ENCODE data around the gene BOLA1. TPM values are rescaled to one million over a fixed set of nuclear protein-coding genes. Genes with fewer than 3 reads are reported as not detected.
A peak's percentile ranks its signal among the peaks of the same experiment; 100 is the strongest.
"Not testable (repeated sequence)": the region's sequence is repeated elsewhere in the genome, so short reads cannot be mapped to it uniquely, and the experiment has no call there.

BOLA1 gene
- total RNA-seq, 1 donor from 2014 or later: 26.6 TPM

DNA sequence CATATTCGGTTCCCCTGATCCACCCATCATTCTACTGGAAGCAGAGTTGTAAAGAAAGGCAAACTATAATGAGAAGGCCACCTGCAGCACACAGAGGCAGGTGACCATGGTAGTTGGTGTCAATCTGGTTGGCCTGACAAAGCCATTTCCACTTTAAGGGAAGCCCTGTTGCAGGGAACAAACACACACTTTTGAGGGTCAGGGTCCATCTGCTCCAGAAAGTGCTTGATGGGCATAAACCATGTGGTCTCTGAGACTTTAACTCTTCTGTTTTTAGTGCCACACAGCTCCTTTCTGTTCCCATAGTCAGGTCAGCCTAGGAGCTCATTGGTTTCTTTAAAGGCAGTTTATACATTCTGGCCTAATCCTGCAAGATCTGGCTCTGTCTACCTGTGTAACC lies 17.5 kb upstream of the BOLA1 start:
- H3K4me3 Mint-ChIP-seq (ENCODE audit: low read depth): no peak overlapping the region
- no peaks in the 10 kb centered on the region for H3K27me3 Mint-ChIP-seq (ENCODE audit: low read depth)
- DNase-seq (ENCODE audit: low spot score): no peak
- H3K36me3 Mint-ChIP-seq (ENCODE audit: low read depth): no peaks in the 10 kb centered on the region
- H3K27ac Mint-ChIP-seq: peak overlapping the region; percentile 1
- H3K9me3 Mint-ChIP-seq: no peaks in the 10 kb centered on the region
- peaks cover 24% of the 10 kb centered on the region for H3K4me1 Mint-ChIP-seq (ENCODE audit: low read depth)
- intact Hi-C loops (cut with micrococcal nuclease): loop anchor here (10.0 kb wide), 2 partner anchors 683 to 1403 kb away; partner anchors contain the start of gene ZNF687

DNA sequence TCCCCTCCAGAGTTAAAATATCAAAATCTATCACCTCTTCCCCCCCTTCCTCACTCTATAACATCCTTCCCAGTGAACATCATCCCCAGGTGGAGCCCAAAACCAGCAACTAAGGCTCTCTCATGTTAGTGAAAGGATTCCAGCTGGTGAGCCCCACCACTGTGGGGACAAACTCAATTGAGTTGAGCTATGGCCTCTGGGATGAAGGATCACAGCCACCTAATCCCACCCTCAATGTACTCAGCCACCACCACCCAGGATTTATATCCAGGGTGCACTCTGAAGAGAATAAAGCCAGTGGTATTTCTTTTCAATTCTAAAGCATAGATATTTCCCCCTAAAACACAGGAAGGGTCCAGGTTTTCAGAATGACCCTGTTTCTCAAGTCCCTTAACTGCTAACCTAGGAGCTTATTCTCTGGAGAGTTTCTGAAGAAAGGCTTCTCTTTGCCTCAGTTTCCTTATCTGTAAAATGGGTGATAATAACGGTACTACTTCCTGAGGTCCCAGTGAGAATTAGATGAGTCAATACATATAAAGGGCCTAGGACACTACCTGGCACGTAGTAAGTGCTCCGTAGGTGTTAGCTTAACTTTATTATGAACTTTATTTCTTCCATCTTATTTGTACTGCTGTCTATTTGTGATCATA lies 15.6 kb upstream of the BOLA1 start:
- peak overlapping the region; percentile 80 for H3K27ac Mint-ChIP-seq
- H3K36me3 Mint-ChIP-seq (ENCODE audit: low read depth): no peaks in the 10 kb centered on the region
- intact Hi-C loops (cut with micrococcal nuclease): loop anchor here (10.0 kb wide), 2 partner anchors 681 to 1401 kb away; partner anchors contain the start of gene ZNF687
- H3K4me3 Mint-ChIP-seq (ENCODE audit: low read depth): no peak overlapping the region
- peaks cover 21% of the 10 kb centered on the region for H3K4me1 Mint-ChIP-seq (ENCODE audit: low read depth)
- H3K9me3 Mint-ChIP-seq: no peaks in the 10 kb centered on the region
- H3K27me3 Mint-ChIP-seq (ENCODE audit: low read depth): no peaks in the 10 kb centered on the region
- DNase-seq (ENCODE audit: low spot score): no peak

- Mint-ChIP-seq H3K9me3 (no peaks in the 10 kb centered on the region), H3K36me3 (ENCODE audit: low read depth) (no peaks in the 10 kb centered on the region), H3K27ac (no peak overlapping the region), H3K4me3 (ENCODE audit: low read depth) (no peak overlapping the region), H3K4me1 (ENCODE audit: low read depth) (peaks cover 16% of the 10 kb centered on the region), H3K27me3 (ENCODE audit: low read depth) (no peaks in the 10 kb centered on the region)
- DNase-seq (ENCODE audit: low spot score): no peak
- intact Hi-C loops (cut with micrococcal nuclease): loop anchor here (10.0 kb wide), 2 partner anchors 680 to 1400 kb away; partner anchors contain the start of gene ZNF687
Measured at GRCh38 chr1:149884433-149885338, 14.7 kb upstream of the BOLA1 start.

- no peak overlapping the region for H3K4me3 Mint-ChIP-seq (ENCODE audit: low read depth)
- no peak overlapping the region for H3K27ac Mint-ChIP-seq
- intact Hi-C loops (cut with micrococcal nuclease): loop anchor here (10.0 kb wide), 2 partner anchors 679 to 1399 kb away; partner anchors contain the start of gene ZNF687
- H3K4me1 Mint-ChIP-seq (ENCODE audit: low read depth): peaks cover 14% of the 10 kb centered on the region
- H3K9me3 Mint-ChIP-seq: no peaks in the 10 kb centered on the region
- no peaks in the 10 kb centered on the region for H3K27me3 Mint-ChIP-seq (ENCODE audit: low read depth)
- DNase-seq (ENCODE audit: low spot score): peak; percentile 76
- no peaks in the 10 kb centered on the region for H3K36me3 Mint-ChIP-seq (ENCODE audit: low read depth)
Measured at GRCh38 chr1:149885339-149886120, 13.8 kb upstream of the BOLA1 start.

GRCh38 chr1:149886121-149886395 lies 13.3 kb upstream of the BOLA1 start:
- not testable (repeated sequence) for H3K27ac Mint-ChIP-seq; H3K27me3 Mint-ChIP-seq (ENCODE audit: low read depth); DNase-seq (ENCODE audit: low spot score); H3K4me3 Mint-ChIP-seq (ENCODE audit: low read depth); H3K36me3 Mint-ChIP-seq (ENCODE audit: low read depth); H3K9me3 Mint-ChIP-seq
- peaks cover 14% of the 10 kb centered on the region for H3K4me1 Mint-ChIP-seq (ENCODE audit: low read depth)
- intact Hi-C loops (cut with micrococcal nuclease): loop anchor here (10.0 kb wide), 2 partner anchors 679 to 1399 kb away; partner anchors contain the start of gene ZNF687

DNA sequence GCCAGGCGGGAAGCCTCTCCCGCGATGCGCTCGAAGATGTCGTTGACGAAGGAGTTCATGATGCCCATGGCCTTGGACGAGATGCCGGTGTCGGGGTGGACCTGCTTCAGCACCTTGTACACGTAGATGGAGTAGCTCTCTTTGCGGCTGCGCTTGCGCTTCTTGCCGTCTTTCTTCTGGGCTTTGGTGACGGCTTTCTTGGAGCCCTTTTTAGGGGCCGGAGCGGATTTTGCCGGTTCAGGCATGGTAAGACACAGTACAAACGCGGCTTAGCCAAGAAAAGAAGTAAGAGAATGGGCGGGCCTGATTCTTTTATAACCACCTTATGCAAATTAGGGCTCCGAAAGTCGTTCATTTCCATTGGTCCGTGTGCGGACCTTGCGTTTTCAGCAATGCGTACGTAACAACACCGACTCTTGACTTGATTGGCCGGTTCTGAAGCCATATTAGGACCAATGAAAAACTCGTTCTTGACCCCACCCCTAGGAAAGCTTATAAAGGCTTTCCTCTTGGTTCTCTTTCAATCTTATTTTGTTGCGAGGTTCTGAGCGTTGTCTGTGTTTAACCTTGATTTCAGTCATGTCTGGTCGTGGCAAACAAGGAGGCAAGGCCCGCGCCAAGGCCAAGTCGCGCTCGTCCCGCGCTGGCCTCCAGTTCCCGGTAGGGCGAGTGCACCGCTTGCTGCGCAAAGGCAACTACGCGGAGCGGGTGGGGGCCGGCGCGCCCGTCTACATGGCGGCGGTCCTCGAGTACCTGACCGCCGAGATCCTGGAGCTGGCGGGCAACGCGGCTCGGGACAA lies 12.8 kb upstream of the BOLA1 start:
- no peak overlapping the region for H3K4me3 Mint-ChIP-seq (ENCODE audit: low read depth)
- peak; percentile 90 for DNase-seq (ENCODE audit: low spot score)
- H3K27me3 Mint-ChIP-seq (ENCODE audit: low read depth): no peaks in the 10 kb centered on the region
- no peak overlapping the region for H3K27ac Mint-ChIP-seq
- H3K9me3 Mint-ChIP-seq: no peaks in the 10 kb centered on the region
- intact Hi-C loops (cut with micrococcal nuclease): loop anchor here (10.0 kb wide), 2 partner anchors 678 to 1398 kb away; partner anchors contain the start of gene ZNF687
- H3K36me3 Mint-ChIP-seq (ENCODE audit: low read depth): no peaks in the 10 kb centered on the region
- H3K4me1 Mint-ChIP-seq (ENCODE audit: low read depth): peaks cover 13% of the 10 kb centered on the region

DNA sequence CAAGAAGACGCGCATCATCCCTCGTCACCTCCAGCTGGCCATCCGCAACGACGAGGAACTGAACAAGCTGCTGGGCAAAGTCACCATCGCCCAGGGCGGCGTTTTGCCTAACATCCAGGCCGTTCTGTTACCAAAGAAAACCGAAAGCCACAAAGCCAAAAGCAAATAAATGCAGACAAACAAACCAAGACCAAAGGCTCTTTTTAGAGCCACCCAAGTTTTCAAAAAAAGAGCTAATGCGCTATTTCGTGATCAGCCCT lies 12.2 kb upstream of the BOLA1 start:
- not testable (repeated sequence) for H3K9me3 Mint-ChIP-seq; H3K36me3 Mint-ChIP-seq (ENCODE audit: low read depth); H3K27me3 Mint-ChIP-seq (ENCODE audit: low read depth); H3K4me3 Mint-ChIP-seq (ENCODE audit: low read depth); H3K27ac Mint-ChIP-seq; DNase-seq (ENCODE audit: low spot score)
- intact Hi-C loops (cut with micrococcal nuclease): loop anchor here (10.0 kb wide), 2 partner anchors 678 to 1398 kb away; partner anchors contain the start of gene ZNF687
- H3K4me1 Mint-ChIP-seq (ENCODE audit: low read depth): peaks cover 11% of the 10 kb centered on the region

DNA sequence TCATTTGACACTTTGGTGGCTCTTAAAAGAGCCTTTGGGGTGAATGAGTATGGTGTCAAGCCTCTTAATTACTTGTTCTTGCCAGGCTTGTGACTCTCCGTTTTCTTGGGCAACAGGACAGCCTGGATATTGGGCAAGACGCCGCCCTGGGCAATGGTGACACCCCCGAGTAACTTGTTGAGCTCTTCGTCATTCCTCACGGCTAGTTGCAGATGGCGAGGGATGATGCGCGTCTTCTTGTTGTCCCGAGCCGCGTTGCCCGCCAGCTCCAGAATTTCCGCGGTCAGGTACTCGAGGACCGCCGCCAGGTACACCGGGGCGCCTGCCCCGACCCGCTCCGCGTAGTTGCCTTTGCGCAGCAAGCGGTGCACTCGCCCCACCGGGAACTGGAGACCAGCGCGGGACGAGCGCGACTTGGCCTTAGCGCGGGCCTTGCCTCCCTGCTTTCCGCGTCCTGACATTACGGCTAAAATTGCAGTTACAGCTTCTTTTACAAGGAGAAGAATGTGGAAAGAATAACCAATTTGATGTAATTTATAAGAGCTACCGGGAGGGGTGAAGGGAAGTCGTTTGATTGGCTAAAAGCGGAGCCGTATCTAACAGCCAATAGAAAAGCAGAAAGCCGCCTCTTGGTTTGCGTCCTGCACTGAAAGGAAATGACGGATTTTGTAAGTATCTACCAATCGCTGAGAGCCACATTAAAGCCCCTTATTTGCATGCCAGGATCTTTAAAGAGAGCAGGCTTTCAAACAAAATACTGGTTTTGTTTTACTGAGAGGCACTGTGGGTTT lies 11.7 kb upstream of the BOLA1 start:
- peak; percentile 82 for DNase-seq (ENCODE audit: low spot score)
- H3K36me3 Mint-ChIP-seq (ENCODE audit: low read depth): no peaks in the 10 kb centered on the region
- intact Hi-C loops (cut with micrococcal nuclease): loop anchor here (1.0 to 10.0 kb wide), 3 partner anchors 12 to 1397 kb away; partner anchors contain the start of genes BOLA1 and ZNF687
- peaks cover 6% of the 10 kb centered on the region for H3K4me1 Mint-ChIP-seq (ENCODE audit: low read depth)
- H3K9me3 Mint-ChIP-seq: no peaks in the 10 kb centered on the region
- no peak overlapping the region for H3K4me3 Mint-ChIP-seq (ENCODE audit: low read depth)
- H3K27ac Mint-ChIP-seq: no peak overlapping the region
- H3K27me3 Mint-ChIP-seq (ENCODE audit: low read depth): no peaks in the 10 kb centered on the region

- no peak overlapping the region for H3K4me3 Mint-ChIP-seq (ENCODE audit: low read depth)
- intact Hi-C loops (cut with micrococcal nuclease): loop anchor here (1.0 to 10.0 kb wide), 3 partner anchors 11 to 1396 kb away; partner anchors contain the start of genes BOLA1 and ZNF687
- H3K27ac Mint-ChIP-seq: no peak overlapping the region
- no peaks in the 10 kb centered on the region for H3K36me3 Mint-ChIP-seq (ENCODE audit: low read depth)
- peak; percentile 73 for DNase-seq (ENCODE audit: low spot score)
- no peaks in the 10 kb centered on the region for H3K9me3 Mint-ChIP-seq
- H3K27me3 Mint-ChIP-seq (ENCODE audit: low read depth): no peaks in the 10 kb centered on the region
- H3K4me1 Mint-ChIP-seq (ENCODE audit: low read depth): peaks cover 6% of the 10 kb centered on the region
Measured at GRCh38 chr1:149888247-149888998, 10.9 kb upstream of the BOLA1 start.

DNA sequence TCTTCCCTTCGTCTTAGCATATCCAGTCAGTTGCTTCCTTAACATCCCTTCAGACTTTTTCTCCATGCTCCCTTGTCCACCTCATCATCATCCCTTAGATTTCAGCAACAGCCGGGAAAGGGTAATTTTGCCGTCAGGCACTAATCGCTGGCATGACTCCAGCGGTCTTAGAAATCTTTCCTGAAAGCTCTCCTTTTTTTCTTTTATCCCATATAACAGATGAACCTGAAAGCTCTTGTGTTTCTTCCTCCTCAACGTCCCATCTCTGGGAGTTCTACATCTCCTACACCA lies 10.4 kb upstream of the BOLA1 start:
- no peak overlapping the region for H3K27ac Mint-ChIP-seq
- H3K4me3 Mint-ChIP-seq (ENCODE audit: low read depth): no peak overlapping the region
- intact Hi-C loops (cut with micrococcal nuclease): loop anchor here (1.0 to 10.0 kb wide), 3 partner anchors 10 to 1396 kb away; partner anchors contain the start of genes BOLA1 and ZNF687
- H3K36me3 Mint-ChIP-seq (ENCODE audit: low read depth): no peaks in the 10 kb centered on the region
- H3K4me1 Mint-ChIP-seq (ENCODE audit: low read depth): peaks cover 6% of the 10 kb centered on the region
- H3K27me3 Mint-ChIP-seq (ENCODE audit: low read depth): no peaks in the 10 kb centered on the region
- H3K9me3 Mint-ChIP-seq: no peaks in the 10 kb centered on the region
- DNase-seq (ENCODE audit: low spot score): no peak

DNA sequence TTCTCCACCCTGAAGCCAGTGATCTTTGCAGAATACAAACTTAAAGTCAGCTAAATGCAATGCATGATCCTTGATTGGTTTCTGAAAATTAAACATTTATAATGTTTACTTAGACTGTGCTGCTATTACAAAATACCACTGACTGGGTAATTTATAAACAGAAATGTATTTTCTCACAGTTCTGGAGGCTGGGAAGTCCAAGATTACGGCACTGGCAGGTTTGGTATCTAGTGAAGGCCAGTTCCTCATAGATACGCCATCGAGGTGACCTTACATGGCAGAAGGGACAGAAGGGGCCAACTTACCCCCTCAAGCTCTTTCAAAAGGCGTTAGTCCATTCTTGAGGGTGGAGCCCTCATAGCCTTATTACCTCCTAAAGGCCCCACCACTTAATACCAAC lies 2.8 kb upstream of the BOLA1 start:
- H3K4me3 Mint-ChIP-seq (ENCODE audit: low read depth): no peak overlapping the region
- H3K27me3 Mint-ChIP-seq (ENCODE audit: low read depth): peaks cover 4% of the 10 kb centered on the region
- DNase-seq (ENCODE audit: low spot score): no peak
- peaks cover 5% of the 10 kb centered on the region for H3K36me3 Mint-ChIP-seq (ENCODE audit: low read depth)
- H3K4me1 Mint-ChIP-seq (ENCODE audit: low read depth): peaks cover 13% of the 10 kb centered on the region
- no peaks in the 10 kb centered on the region for H3K9me3 Mint-ChIP-seq
- intact Hi-C loops (cut with micrococcal nuclease): loop anchor here (10.0 kb wide), 1 partner anchor 268 kb away; no protein-coding TSS in a partner anchor
- no peak overlapping the region for H3K27ac Mint-ChIP-seq
